Osteoblast (primary cell): ENCODE results near the gene ECEL1. TPM values are rescaled to one million over a fixed set of nuclear protein-coding genes. Genes with fewer than 3 reads are reported as not detected.

Source experiments
- DNase-seq: peaks from one replicate; pipeline ENCODE4 v3.0.0; 2011; ENCODE audit warnings: low spot score, mixed read lengths; ENCODE audit not compliant: insufficient read length; ENCODE audit errors: missing footprints
- H2AFZ ChIP-seq: 2 replicates; pipeline ENCODE4 v1.6.0; 2011; ENCODE audit warnings: mild to moderate bottlenecking, low read length
- H3K27ac ChIP-seq: 2 replicates; pipeline ENCODE4 v1.5.1; 2011; ENCODE audit warnings: mild to moderate bottlenecking, low read depth, low read length, moderate library complexity
- H3K27me3 ChIP-seq: 2 replicates; pipeline ENCODE4 v1.6.0; 2012; ENCODE audit warnings: mild to moderate bottlenecking, control low read depth, inconsistent platforms, low read length, moderate library complexity; ENCODE audit not compliant: insufficient read depth
- H3K36me3 ChIP-seq: 2 replicates; pipeline ENCODE4 v1.5.1; 2011; ENCODE audit warnings: mild to moderate bottlenecking, low read length, control low read depth, moderate library complexity; ENCODE audit not compliant: insufficient read depth
- H3K4me1 ChIP-seq: 2 replicates; pipeline ENCODE4 v1.5.1; 2011; ENCODE audit warnings: mild to moderate bottlenecking, low read length, control low read depth, moderate library complexity; ENCODE audit not compliant: insufficient read depth
- H3K4me2 ChIP-seq: 2 replicates; pipeline ENCODE4 v1.6.0; 2011; ENCODE audit warnings: mild to moderate bottlenecking, low read length; ENCODE audit not compliant: insufficient read depth
- H3K4me3 ChIP-seq: fragments of 200-600 bp; sonication (generic); 3 replicates; pipeline ENCODE4 v1.5.1; 2012; ENCODE audit warnings: mild to moderate bottlenecking, low read length, inconsistent platforms; ENCODE audit not compliant: insufficient read depth
- H3K79me2 ChIP-seq: 2 replicates; pipeline ENCODE4 v1.6.0; 2012; ENCODE audit warnings: mild to moderate bottlenecking, low read length, control low read depth, inconsistent platforms; ENCODE audit not compliant: insufficient read depth
- H3K9me3 ChIP-seq: 2 replicates; pipeline ENCODE4 v1.5.1; 2011; ENCODE audit warnings: low read depth, low read length, control low read depth
- H4K20me1 ChIP-seq: 2 replicates; pipeline ENCODE4 v1.6.0; 2012; ENCODE audit warnings: mild to moderate bottlenecking, low read length, control low read depth; ENCODE audit not compliant: insufficient read depth
- total RNA-seq: library from RNA; depleted of rRNA; stranded (reverse); fragments of >200 nt; gene quantifications from 2 replicates; pipeline ENCODE4 v1.2.3, GENCODE V29; 2012
- TF ChIP-seq, protein P1 (sequence below): IDR thresholded peaks from 2 replicates; pipeline ENCODE4 v1.5.1; 2011; ENCODE audit warnings: mild to moderate bottlenecking, low read depth, low read length, moderate library complexity; ENCODE audit errors: extremely low read depth

The ECEL1 gene
- total RNA-seq, 1 donor = not detected

DNA sequence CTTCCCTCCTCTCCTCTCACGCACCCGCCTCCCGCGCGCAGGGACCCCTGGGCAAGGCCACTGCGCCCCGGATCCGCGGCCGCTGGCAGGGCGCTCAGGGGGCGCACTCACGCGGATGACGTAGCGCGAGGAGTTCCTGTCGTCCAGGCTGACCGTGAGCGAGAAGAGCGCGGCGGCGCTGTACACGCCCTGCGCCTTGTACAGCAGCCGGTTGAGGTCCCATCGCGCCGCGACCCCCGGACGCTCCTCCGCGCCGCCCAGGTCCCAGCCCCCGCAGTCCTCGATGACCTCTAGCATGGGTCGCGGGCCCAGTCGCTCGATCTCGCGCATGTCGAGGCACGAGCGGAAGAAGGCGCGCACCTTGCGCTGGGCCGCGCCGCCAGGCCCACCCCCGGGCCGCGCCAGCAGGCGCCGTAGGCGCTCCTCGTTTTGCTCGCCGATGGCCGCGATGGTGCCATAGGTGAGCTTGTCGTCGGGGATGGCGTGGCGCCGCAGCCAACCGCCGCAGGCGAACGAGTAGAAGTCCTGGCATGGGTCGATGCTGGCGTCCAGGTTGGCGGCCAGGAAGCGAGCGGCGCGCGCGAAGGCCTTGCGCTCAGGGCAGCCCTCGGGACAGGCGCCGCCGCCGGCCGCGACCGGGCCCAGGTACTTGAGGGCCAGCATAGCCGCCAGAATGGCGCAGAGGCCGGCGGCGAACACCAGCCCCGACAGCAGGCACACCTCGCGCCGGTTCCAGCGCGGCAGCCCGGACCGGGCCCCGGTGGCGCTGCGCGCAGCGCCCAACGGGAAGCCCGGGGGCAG is 1.7 kb downstream of the ECEL1 start:
- H3K27ac ChIP-seq = no peak overlapping the region
- peak; percentile 77 for DNase-seq
- no peaks in the 10 kb centered on the region for H3K9me3 ChIP-seq
- no peak overlapping the region for H3K4me2 ChIP-seq
- H2AFZ ChIP-seq = no peak overlapping the region
- H3K79me2 ChIP-seq = no peaks in the 10 kb centered on the region
- H4K20me1 ChIP-seq = peaks cover 4% of the 10 kb centered on the region
- no peaks in the 10 kb centered on the region for H3K36me3 ChIP-seq
- H3K4me1 ChIP-seq = no peaks in the 10 kb centered on the region
- H3K27me3 ChIP-seq = peaks cover 42% of the 10 kb centered on the region
- no peak overlapping the region for H3K4me3 ChIP-seq
- TF ChIP-seq, protein P1, sequence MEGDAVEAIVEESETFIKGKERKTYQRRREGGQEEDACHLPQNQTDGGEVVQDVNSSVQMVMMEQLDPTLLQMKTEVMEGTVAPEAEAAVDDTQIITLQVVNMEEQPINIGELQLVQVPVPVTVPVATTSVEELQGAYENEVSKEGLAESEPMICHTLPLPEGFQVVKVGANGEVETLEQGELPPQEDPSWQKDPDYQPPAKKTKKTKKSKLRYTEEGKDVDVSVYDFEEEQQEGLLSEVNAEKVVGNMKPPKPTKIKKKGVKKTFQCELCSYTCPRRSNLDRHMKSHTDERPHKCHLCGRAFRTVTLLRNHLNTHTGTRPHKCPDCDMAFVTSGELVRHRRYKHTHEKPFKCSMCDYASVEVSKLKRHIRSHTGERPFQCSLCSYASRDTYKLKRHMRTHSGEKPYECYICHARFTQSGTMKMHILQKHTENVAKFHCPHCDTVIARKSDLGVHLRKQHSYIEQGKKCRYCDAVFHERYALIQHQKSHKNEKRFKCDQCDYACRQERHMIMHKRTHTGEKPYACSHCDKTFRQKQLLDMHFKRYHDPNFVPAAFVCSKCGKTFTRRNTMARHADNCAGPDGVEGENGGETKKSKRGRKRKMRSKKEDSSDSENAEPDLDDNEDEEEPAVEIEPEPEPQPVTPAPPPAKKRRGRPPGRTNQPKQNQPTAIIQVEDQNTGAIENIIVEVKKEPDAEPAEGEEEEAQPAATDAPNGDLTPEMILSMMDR = no peak

DNA sequence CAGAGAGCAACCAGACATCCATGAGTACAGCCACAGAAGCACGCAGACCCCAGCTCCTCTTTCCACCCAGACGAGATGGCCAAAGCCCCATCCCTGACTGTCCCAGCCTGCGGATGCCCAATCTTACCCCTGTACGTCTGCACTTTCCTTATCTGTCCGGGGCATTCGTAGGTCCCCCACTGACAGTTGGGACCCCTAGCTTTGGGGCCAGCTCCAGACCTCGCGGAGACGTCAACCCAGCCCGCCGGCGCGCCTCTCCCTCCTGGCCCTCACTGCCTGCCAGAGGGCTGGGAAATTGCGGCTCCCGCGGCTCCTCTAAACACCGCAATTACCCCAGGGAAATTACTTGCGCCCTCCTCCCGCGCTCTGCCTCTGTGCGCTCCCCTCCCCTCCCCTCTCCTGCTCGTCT is 2.3 kb downstream of the ECEL1 start:
- Histone ChIP-seq H3K4me3 (no peak overlapping the region), H4K20me1 (peaks cover 4% of the 10 kb centered on the region), H3K9me3 (no peaks in the 10 kb centered on the region), H3K79me2 (no peaks in the 10 kb centered on the region), H2AFZ (no peak overlapping the region), H3K27me3 (peaks cover 42% of the 10 kb centered on the region), H3K36me3 (no peaks in the 10 kb centered on the region), H3K4me2 (no peak overlapping the region), H3K4me1 (no peaks in the 10 kb centered on the region), H3K27ac (no peak overlapping the region)
- TF ChIP-seq, protein P1 = no peak
- DNase-seq = peak; percentile 81

DNA sequence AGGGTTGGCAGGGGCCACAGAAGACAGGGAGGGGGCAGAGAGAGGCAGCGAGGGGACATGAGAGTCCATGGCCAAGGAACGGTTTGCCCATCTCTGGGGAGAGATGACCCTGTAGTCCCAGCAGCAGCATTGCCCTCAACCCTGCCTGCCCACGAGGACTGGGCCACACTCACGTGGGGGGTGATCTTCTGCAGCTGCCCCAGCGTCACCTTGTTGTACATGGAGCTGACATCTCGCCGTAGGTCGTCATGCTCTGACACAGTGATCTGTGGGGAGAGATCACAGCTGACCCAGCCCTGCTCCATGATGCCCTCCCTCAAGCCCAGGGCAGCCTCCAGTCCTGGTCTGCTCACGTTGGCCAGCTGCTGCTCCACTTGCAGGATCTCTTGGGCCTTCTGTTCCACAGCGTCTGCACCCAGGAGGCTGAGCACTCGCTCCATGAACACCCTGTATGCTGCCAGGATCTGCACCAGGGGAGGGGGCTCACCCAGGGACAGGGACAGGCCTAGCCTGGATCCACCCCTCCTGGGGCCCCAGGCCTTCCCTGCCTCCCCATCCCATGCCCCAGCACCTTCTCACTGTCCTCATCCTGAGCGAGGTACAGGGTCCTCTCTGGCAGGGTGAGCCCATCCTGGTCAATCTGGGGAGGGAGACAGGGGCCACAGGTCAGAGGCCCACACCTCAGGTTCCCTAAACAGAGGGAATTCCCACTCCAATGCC is 2.8 kb downstream of the ECEL1 start:
- H3K9me3 ChIP-seq = no peaks in the 10 kb centered on the region
- peaks cover 42% of the 10 kb centered on the region for H3K27me3 ChIP-seq
- peaks cover 4% of the 10 kb centered on the region for H4K20me1 ChIP-seq
- no peak overlapping the region for H3K27ac ChIP-seq
- TF ChIP-seq, protein P1 = no peak
- no peak overlapping the region for H3K4me3 ChIP-seq
- H3K4me2 ChIP-seq = no peak overlapping the region
- H3K36me3 ChIP-seq = no peaks in the 10 kb centered on the region
- H3K79me2 ChIP-seq = no peaks in the 10 kb centered on the region
- no peaks in the 10 kb centered on the region for H3K4me1 ChIP-seq
- DNase-seq = peak; percentile 75
- H2AFZ ChIP-seq = no peak overlapping the region
